IPS-NIHi7 (cell line): ENCODE measurements around the gene NTRK2.
"Not testable (repeated sequence)": the region's sequence is repeated elsewhere in the genome, so short reads cannot be mapped to it uniquely, and the experiment has no call there.

Experiments used
- DNase-seq: peaks from one replicate; pipeline ENCODE4 v3.0.0; 2012; ENCODE audit warnings: mixed read lengths; ENCODE audit errors: extremely low spot score

The NTRK2 gene

GRCh38 chr9:84891924-84892323 lies 222.4 kb downstream of the NTRK2 start:
- DNase-seq = no peak

- DNase-seq = no peak
These were observed 224.0 kb downstream of the NTRK2 start for GRCh38 chr9:84893419-84894128.

- no peak for DNase-seq
These were observed 225.3 kb downstream of the NTRK2 start for GRCh38 chr9:84894859-84895258.

- DNase-seq = no peak
These were observed 228.0 kb downstream of the NTRK2 start for GRCh38 chr9:84897362-84898094.

GRCh38 chr9:84898188-84898587 lies 228.7 kb downstream of the NTRK2 start:
- no peak for DNase-seq

GRCh38 chr9:84898618-84899017 lies 229.1 kb downstream of the NTRK2 start:
- DNase-seq = not testable (repeated sequence)

GRCh38 chr9:84899326-84899725 lies 229.8 kb downstream of the NTRK2 start:
- no peak for DNase-seq

- no peak for DNase-seq
These were observed 230.9 kb downstream of the NTRK2 start for GRCh38 chr9:84900421-84900820.

GRCh38 chr9:84903963-84904362 lies 234.4 kb downstream of the NTRK2 start:
- no peak for DNase-seq

GRCh38 chr9:84916769-84917168 lies 247.2 kb downstream of the NTRK2 start:
- no peak for DNase-seq

GRCh38 chr9:84917366-84918070 lies 248.0 kb downstream of the NTRK2 start:
- DNase-seq = no peak

GRCh38 chr9:84919440-84919839 lies 249.9 kb downstream of the NTRK2 start:
- no peak for DNase-seq

- no peak for DNase-seq
These were observed 251.6 kb downstream of the NTRK2 start for GRCh38 chr9:84921175-84921574.

GRCh38 chr9:84922051-84922450 lies 252.5 kb downstream of the NTRK2 start:
- no peak for DNase-seq

- no peak for DNase-seq
These were observed 254.7 kb downstream of the NTRK2 start for GRCh38 chr9:84924266-84924665.

- no peak for DNase-seq
These were observed 255.8 kb downstream of the NTRK2 start for GRCh38 chr9:84925225-84925872.

GRCh38 chr9:84926793-84927192 lies 257.3 kb downstream of the NTRK2 start:
- no peak for DNase-seq

- no peak for DNase-seq
These were observed 258.9 kb downstream of the NTRK2 start for GRCh38 chr9:84928419-84928818.

GRCh38 chr9:84929068-84929467 lies 259.5 kb downstream of the NTRK2 start:
- no peak for DNase-seq

GRCh38 chr9:84932915-84933527 lies 263.5 kb downstream of the NTRK2 start:
- peak; percentile 38 for DNase-seq

- DNase-seq = no peak
These were observed 266.1 kb downstream of the NTRK2 start for GRCh38 chr9:84935528-84936117.
